ENCODE data around the gene GRAPL.
"Not testable (repeated sequence)": the region's sequence is repeated elsewhere in the genome, so short reads cannot be mapped to it uniquely, and the experiment has no call there.

- TF ChIP-seq POLR2A (IDR thresholded peaks at IDR 0.05; ENCODE audit: low read depth, low read length); RFX5 (IDR thresholded peaks at IDR 0.05; ENCODE audit: low read depth, low read length); CEBPB (IDR thresholded peaks at IDR 0.05; ENCODE audit: low read depth, low read length); SMC3 (IDR thresholded peaks at IDR 0.05; ENCODE audit: low read depth, low read length); ELK1 (IDR thresholded peaks at IDR 0.05; ENCODE audit: borderline replicate concordance, low read depth, low read length); MXI1 (IDR thresholded peaks at IDR 0.05; ENCODE audit: borderline replicate concordance, low read depth, low read length); FOS (IDR thresholded peaks at IDR 0.05; ENCODE audit: low read depth, low read length); MAFK (IDR thresholded peaks at IDR 0.05; ENCODE audit: low read depth, low read length): not testable (repeated sequence)
- TF ChIP-seq, protein P1, sequence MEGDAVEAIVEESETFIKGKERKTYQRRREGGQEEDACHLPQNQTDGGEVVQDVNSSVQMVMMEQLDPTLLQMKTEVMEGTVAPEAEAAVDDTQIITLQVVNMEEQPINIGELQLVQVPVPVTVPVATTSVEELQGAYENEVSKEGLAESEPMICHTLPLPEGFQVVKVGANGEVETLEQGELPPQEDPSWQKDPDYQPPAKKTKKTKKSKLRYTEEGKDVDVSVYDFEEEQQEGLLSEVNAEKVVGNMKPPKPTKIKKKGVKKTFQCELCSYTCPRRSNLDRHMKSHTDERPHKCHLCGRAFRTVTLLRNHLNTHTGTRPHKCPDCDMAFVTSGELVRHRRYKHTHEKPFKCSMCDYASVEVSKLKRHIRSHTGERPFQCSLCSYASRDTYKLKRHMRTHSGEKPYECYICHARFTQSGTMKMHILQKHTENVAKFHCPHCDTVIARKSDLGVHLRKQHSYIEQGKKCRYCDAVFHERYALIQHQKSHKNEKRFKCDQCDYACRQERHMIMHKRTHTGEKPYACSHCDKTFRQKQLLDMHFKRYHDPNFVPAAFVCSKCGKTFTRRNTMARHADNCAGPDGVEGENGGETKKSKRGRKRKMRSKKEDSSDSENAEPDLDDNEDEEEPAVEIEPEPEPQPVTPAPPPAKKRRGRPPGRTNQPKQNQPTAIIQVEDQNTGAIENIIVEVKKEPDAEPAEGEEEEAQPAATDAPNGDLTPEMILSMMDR (conservative IDR thresholded peaks at IDR 0.05; ENCODE audit: low read depth, low read length) = not testable (repeated sequence)
Observed at GRCh38 chr17:19162384-19163216, 35.2 kb downstream of the GRAPL start.

All from IMR-90 (cell line).